Stimulated activated CD8-positive, alpha-beta memory T cell treated with anti-CD3 and anti-CD28 coated beads, Interleukin-15, amount 100 ng/mL, for 1 hour (primary cell): ENCODE measurements around the gene HEATR5A.
"Not testable (repeated sequence)": the region's sequence is repeated elsewhere in the genome, so short reads cannot be mapped to it uniquely, and the experiment has no call there.

ENCODE experiments used
- DNase-seq: peaks from one replicate; pipeline ENCODE4 v3.0.0-alpha.2; 2020; ENCODE audit warnings: low read depth

The HEATR5A gene

DNA sequence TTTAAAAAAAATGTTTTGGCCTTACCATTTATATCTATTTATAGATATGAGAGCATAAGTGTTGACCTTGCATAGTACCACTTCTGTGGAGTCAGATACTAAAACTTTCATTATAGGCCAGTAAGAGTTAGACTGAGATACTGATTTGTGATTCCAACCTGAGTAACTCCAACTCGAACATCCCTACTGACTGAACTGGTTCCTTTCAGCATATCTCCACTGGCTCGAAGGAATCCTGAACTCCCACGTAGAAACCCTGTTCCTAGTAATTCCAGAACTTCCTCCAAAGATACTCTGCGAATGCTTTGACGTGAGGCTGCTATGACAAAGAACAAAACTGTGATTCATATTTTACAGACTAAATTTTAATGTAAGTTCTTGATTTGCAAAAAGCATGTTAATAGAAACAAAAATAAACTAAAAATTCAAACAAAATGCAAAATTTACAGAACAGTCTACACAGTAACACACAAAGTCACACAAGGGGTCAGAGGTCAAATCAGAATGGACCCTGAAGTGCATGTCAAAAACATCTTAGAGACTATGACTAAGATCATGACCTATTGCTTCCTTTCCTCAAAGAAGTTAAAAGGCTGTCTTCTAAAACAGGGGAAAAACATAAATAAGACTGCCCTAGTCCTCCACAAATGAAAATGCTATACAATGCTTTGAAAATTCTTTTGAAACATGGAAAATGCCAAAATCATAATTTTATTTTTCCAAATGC, 31.5 kb downstream of the HEATR5A start:
- no peak for DNase-seq

- no peak for DNase-seq
These were observed 33.3 kb downstream of the HEATR5A start for GRCh38 chr14:31387091-31387490.

- DNase-seq, result no peak
These were observed 34.1 kb downstream of the HEATR5A start for GRCh38 chr14:31386271-31386670.

DNA sequence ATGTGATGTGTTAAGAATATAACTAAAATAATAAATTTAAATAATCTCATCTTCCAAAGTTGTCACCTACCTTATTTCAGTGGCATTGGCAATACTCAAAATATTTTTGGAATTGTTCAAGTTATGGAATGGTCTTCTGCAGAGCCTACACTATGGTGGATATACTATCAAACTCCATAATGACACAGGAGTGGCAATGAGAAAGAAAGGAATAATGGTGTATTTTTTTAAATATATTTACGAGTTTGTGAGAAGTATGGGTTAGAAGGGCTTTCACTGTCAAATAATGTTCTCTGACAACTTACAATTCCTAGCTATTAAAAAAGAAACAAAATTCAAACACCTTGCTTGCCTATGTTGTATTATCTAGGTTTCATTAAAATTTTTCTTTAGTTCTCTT, 38.1 kb downstream of the HEATR5A start:
- DNase-seq, result no peak

- no peak for DNase-seq
These were observed 40.2 kb downstream of the HEATR5A start for GRCh38 chr14:31380106-31380505.

DNA sequence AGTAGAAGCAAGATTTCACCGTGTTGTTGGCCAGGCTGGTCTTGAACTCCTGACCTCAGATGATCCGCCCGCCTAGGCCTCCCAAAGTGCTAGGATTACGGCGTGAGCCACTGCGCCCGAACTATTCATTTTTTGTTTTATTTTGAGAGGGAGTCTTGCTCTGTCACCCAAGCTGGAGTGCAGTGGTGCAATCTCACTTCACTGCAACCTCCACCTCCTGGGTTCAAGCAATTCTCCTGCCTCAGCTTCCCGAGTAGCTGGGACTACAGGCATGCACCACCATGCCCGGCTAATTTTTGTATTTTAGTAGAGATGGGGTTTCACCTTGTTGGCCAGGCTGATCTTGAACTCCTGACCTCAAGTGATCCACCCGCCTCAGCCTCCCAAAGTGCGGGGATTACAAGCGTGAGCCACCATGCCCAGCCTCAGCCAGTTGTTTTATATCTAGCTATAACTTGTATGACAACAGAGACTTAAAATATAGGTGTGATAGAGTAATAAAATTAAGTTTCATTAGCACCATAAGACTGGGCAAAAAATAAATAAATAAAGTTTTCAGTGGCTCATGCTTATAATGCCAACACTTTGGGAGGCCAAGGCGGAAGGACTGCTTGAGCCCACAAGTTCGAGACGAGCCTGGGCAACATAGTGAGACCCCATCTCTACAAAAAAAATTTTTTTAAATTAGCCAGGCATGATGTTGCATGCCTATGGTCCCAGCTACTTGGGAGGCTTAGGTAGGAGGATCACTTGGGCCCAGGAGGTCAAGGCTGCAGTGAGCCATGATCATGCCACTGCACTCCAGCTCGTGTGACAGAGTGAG, 41.0 kb downstream of the HEATR5A start:
- not testable (repeated sequence) for DNase-seq

DNA sequence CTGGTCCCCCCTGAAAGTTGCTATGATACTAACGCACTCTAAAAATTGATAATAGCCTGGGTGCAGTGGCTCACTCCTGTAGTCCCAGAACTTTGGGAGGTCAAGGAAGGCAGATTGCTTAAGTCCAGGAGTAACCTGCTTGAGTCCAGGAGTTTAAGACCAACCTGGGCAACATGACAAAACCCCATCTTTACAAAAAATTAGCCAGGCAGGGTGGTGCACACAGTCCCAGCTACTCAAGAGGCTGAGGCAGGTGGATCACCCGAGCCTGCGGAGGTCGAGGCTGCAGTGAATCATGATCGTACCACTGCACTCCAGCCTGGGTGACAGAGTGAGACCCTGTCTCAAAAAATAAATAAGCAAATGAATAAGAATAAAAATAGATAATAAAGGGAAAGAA, 42.9 kb downstream of the HEATR5A start:
- no peak for DNase-seq

- DNase-seq, result no peak
These were observed 48.7 kb downstream of the HEATR5A start for GRCh38 chr14:31371646-31372045.

GRCh38 chr14:31363331-31364073, 56.8 kb downstream of the HEATR5A start:
- no peak for DNase-seq

DNA sequence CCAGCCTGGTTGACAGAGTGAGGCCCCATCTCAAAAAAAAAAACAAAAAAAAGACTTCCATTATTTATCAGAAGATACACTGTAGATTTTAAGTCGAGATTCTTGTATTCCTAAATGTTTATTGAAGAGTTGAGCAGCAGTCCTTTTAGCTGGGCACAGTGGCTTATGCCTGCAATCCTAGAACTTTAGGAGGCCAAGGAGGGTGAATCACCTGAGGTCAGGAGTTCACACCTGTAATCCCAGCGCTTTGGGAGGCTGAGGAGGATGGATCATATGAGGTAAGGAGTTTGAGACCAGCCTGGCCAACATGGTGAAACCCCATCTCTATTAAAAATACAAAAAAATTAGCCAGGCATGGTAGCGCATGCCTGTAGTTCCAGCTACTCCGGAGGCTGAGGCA, 57.6 kb downstream of the HEATR5A start:
- DNase-seq, result no peak

- DNase-seq, result not testable (repeated sequence)
These were observed 58.6 kb downstream of the HEATR5A start for GRCh38 chr14:31361761-31362160.

DNA sequence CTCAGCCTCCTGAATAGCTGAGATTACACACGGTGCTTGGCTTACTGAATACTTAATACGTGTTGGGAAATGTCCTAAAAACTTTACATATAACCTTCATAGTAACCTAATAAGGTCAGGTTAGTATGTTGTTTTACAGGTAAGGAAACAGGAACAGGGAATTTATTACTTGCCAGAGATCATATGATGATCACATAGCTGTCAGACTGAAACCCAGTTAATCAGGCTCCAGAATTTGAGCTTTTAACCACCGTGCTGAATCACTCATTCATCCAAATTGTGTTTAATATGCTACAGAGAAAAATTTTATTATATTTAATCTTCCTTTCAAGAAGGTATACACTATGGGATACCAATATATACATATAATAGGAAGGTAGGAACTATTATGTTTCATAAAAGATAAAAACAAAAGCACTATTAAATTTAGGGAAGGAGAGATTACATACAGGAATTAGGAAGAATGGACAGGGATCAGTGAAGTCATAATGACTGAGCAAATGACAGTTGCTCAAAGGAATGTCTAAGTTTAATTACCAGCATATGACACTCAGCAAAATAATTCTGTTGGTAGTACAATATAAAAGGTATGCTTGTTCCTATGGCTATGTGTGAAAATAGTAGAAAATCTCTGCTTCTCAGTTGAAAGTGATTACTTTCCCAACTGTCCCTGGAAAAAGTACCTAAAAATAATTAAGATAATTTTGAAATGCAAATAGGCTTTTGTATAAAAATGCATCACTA, 59.3 kb downstream of the HEATR5A start:
- no peak for DNase-seq

DNA sequence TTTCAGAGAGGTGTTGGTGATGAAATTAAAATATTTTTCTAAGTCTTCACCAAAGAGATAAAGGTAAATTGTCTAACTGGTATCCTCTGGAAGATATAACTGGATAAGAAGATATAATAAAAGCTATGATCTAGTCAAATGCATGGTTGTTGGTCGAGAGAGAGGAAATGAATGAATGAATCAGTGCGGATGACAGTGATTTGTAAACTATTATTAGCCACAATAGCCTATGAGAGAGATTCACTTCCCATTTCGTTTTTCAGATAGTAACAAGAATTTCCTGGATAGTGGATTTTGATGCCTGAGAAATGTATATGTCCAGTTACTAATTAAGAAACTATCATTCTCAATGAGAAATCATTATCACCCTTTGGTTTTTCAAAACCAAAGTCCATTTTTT, 63.1 kb downstream of the HEATR5A start:
- no peak for DNase-seq

GRCh38 chr14:31346097-31346496, 74.3 kb downstream of the HEATR5A start:
- no peak for DNase-seq

- no peak for DNase-seq
These were observed 79.1 kb downstream of the HEATR5A start for GRCh38 chr14:31341280-31341679.

DNA sequence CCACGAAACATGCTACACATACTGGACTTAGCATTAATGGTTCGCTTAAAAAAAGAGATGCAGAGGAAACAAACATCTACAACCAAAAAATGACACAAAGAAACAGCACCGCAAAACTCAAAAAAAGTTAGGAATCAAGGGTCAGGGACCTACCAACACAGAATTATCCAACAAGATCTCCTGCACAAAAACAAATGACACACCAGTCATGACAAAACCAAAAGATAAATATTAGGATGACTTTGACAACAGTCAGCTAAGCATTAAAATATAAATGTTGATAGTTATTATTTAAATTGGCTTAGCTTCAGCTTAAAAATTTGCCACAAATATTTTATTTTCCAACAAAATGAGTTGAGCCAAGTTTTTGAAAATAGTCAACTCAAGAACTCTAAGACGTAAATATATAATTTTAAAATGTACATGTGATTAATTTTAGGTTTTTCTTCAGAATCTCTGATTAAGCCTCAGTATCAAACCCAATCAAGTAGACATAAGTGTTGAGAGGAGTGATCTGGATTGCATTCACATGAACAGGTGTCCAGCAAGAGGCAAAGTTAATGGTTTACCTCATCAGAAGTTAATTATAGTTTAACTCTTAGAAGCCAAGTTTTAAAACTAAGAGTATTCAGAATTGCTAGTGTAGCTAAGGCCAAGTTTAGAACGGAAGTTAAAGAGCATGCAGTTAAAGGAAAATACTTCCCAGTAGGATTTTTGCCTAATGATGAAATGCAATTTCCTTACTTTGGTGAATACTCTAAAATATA, 79.9 kb downstream of the HEATR5A start:
- no peak for DNase-seq

DNA sequence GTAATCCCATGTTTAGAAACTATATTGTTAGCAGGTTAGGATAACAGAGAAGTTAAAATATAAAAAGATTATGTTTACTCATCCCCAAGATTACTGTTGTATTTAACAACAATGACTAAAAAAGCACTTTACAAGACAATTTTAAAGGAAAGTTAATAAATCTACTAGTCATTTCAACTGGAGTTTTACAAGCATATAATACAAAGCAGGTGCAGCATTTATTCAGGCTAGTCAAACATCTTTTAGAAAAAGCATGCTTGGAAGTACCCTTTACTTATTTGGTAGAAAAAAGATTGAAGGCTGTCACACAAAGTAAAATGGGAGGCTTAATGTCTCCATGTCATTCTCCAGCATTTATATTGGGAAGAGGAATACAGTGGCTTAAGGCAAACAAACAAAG, 80.6 kb downstream of the HEATR5A start:
- DNase-seq, result no peak

DNA sequence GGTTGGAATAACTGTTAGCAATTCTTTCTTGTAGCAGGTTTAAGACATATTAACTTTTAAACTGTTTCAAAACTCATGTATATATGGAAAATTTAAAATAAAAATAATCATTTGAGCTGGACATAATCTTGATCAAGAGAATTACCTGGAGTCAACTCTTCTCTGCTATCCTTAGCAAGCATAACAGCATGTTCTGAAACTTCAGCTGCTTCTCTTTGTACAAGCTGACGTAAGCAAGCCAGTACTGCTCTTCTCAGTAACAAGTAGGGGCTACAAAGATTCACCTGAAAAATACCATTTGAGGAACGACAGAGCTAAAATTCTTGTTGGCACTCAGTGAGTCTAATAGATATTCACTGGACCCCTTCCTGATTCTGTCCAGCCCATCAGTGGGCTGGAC, 83.0 kb downstream of the HEATR5A start:
- no peak for DNase-seq

DNA sequence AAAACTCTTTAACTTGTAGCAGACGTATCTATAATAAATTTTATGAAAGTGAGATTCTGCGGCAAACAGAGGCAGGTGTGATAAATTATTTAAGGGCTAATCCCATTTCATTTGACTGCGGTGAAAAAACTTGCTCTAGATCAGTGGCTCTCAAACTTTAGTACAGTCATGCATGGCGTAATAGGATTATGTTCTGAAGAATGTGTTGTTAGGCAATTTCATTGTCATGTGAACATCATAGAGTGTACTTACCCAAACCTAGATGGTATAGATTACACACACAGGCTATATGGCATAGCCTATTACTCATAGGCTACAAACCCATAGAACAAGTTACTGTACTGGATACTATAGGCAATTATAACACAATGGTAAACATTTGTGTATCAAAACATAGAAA, 83.7 kb downstream of the HEATR5A start:
- no peak for DNase-seq

DNA sequence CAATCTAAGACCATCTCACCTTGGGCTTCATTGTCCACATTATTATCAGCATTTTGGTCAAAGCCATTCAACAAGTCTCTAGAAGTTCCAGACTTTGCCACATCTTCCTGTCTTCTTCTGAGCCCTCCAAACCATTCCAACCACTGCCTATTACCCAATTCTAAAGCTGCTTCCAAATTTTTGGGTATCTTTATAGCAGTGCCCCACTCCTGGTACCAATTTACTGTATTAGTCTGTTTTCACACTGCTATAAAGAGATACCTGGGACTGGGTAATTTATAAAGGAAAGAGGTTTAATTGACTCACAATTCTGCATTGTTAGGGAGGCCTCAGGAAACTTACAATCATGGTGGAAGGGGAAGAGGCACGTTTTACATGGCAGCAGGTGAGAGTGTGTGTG, 89.0 kb downstream of the HEATR5A start:
- DNase-seq, result not testable (repeated sequence)

DNA sequence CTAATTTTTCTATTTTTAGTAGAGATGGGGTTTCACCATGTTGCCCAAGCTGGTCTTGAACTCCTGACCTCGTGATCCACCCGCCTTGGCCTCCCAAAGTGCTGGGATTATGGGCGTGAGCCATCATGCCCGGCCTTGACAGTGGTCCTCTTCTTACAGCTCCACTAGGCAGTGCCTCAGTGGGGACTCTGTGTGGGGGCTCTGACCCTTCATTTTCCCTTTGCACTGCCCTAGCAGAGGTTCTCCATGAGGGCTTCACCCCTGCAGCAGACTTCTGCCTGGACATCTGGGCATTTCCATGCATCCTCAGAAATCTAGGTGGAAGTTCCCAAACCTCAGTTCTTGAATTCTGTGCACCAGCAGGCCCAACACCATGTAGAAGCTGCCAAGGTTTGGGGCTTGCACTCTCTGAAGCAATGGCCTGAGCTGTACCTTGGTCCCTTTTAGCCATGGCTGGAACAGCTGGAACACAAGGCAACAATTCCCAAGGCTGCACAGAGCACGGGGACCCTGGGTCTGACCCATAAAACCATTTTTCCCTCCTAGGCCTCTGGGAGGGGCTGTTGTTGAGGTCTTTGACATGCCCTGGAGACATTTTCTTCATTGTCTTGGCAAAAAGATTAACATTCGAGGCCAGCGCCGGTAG, 90.4 kb downstream of the HEATR5A start:
- DNase-seq, result not testable (repeated sequence)
